Uterus (tissue), 2 donors: Measurements from ENCODE around the gene ARHGEF11.

Experiments used
- CTCF ChIP-seq, 4 experiments: fragments of 200-600 bp in 2 of 4; fragments of 450-650 bp in 2 of 4; sonication (generic) in 2 of 4; IDR thresholded peaks; one replicate each; pipeline ENCODE4 v1.5.1; 2016 to 2019; ENCODE audit warnings: antibody characterized with exemption in 4 of 4, mild to moderate bottlenecking in 2 of 4, moderate library complexity in 1 of 4
- POLR2A ChIP-seq, 2 donors: fragments of 450-650 bp; IDR thresholded peaks; one replicate each; pipeline ENCODE4 v1.6.1; 2016; ENCODE audit warnings: antibody characterized with exemption in 2 of 2, mild to moderate bottlenecking in 1 of 2, moderate library complexity in 1 of 2

GRCh38 chr1:156894001-156894400, 151.5 kb downstream of the ARHGEF11 start:
- no peak for TF ChIP-seq CTCF (IDR thresholded peaks at IDR 0.05)
- TF ChIP-seq POLR2A (IDR thresholded peaks at IDR 0.05), result no peak
